Heart left ventricle (tissue), 13 donors: ENCODE results near the gene ABCA13.

Experiments used
- POLR2A ChIP-seq, 2 donors: fragments of 450-650 bp; IDR thresholded peaks; one replicate each; pipeline ENCODE4 v1.6.1; 2017; ENCODE audit warnings: antibody characterized with exemption in 2 of 2, mild to moderate bottlenecking in 2 of 2, moderate library complexity in 2 of 2
- TF ChIP-seq, protein P1 (sequence below), 12 donors: fragments of 200-600 bp; sonication (generic) in 4 of 12; IDR thresholded peaks; one replicate each; pipeline versions ENCODE4 v1.5.0 to v1.8.0; 2018 to 2022; ENCODE audit warnings: antibody characterized with exemption in 12 of 12, mild to moderate bottlenecking in 5 of 12
- donor health status: ischemic (EF 13 %, LVEDD 7.1; RV severe dilation, severe dysfunction).
- donor health status: DM: no; HTN: yes; CAD: no.
- donor health status: DM: no; HTN: no; CAD: no.
- donor health status: ischemic (EF 25% LVEDD 6.9; RV normal size, moderate dysfunction).
- donor health status: ischemic (EF 25% LVEDD 5.7; RV mildly dilated, moderate dysfunction).
- donor health status: ischemic (EF 35%, LVEDD 5.7; RV mildly dilated, moderate dysfunction).
- donor health status: nonischemic (EF 11% LVEDD 7.7; RV severe dilation, severe dysfunction).
- donor health status: DM: yes; HTN: yes; CAD: no.
- donor health status: PGD.
- donor health status: ischemic (EF 29% LVEDD 5.4; RV normal size, mild dysfunction).
- donor health status: nonischemic (EF 23%, LVEDD 6.1; RV moderate dilation, normal function).

DNA sequence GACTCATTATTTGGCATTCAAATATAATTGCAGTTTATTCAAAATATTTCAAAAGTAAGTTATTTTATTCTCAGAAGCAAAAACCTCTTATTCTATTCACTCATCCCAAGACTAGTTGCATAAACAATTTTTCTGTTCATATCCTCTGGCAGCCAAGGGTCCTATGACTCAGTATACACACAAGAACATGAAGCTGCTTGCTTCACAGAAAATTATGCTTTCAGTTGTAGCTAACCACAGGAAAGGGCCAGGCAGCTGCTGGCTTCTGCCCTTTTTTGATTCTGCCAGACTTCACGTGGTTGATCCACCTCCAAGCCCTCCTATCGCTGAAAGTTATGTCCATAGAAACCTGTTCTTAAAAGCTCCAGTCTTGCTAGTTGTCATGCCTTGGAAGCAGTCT is 108.8 kb downstream of the ABCA13 start:
- TF ChIP-seq, protein P1, sequence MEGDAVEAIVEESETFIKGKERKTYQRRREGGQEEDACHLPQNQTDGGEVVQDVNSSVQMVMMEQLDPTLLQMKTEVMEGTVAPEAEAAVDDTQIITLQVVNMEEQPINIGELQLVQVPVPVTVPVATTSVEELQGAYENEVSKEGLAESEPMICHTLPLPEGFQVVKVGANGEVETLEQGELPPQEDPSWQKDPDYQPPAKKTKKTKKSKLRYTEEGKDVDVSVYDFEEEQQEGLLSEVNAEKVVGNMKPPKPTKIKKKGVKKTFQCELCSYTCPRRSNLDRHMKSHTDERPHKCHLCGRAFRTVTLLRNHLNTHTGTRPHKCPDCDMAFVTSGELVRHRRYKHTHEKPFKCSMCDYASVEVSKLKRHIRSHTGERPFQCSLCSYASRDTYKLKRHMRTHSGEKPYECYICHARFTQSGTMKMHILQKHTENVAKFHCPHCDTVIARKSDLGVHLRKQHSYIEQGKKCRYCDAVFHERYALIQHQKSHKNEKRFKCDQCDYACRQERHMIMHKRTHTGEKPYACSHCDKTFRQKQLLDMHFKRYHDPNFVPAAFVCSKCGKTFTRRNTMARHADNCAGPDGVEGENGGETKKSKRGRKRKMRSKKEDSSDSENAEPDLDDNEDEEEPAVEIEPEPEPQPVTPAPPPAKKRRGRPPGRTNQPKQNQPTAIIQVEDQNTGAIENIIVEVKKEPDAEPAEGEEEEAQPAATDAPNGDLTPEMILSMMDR (IDR thresholded peaks at IDR 0.05): no peak
- no peak for TF ChIP-seq POLR2A (IDR thresholded peaks at IDR 0.05)
